Measurements from ENCODE around the gene SMIM45.
A peak's percentile ranks its signal among the peaks of the same experiment; 100 is the strongest.

The SMIM45 gene

GRCh38 chr22:41976961-41977566 lies 25.1 kb downstream of the SMIM45 start:
- WGBS, result 3% methylated on average over 46 of the region's 46 CpGs
- Histone ChIP-seq H3K4me1 (ENCODE audit: insufficient read depth) (peaks cover 1% of the 10 kb centered on the region), H3K36me3 (ENCODE audit: insufficient read depth) (no peaks in the 10 kb centered on the region), H3K4me3 (ENCODE audit: low read depth, low read length) (peak overlapping the region; percentile 57), H3K27ac (ENCODE audit: low read depth) (no peak overlapping the region)
- no peak for DNase-seq (ENCODE audit: extremely low spot score)

GRCh38 chr22:41978732-41979131 lies 26.8 kb downstream of the SMIM45 start:
- peaks cover 1% of the 10 kb centered on the region for H3K4me1 ChIP-seq (ENCODE audit: insufficient read depth)
- no peak overlapping the region for H3K4me3 ChIP-seq (ENCODE audit: low read depth, low read length)
- WGBS, result 100% methylated on average over 1 of the region's 1 CpG
- no peak for DNase-seq (ENCODE audit: extremely low spot score)
- no peak overlapping the region for H3K27ac ChIP-seq (ENCODE audit: low read depth)
- no peaks in the 10 kb centered on the region for H3K36me3 ChIP-seq (ENCODE audit: insufficient read depth)

DNA sequence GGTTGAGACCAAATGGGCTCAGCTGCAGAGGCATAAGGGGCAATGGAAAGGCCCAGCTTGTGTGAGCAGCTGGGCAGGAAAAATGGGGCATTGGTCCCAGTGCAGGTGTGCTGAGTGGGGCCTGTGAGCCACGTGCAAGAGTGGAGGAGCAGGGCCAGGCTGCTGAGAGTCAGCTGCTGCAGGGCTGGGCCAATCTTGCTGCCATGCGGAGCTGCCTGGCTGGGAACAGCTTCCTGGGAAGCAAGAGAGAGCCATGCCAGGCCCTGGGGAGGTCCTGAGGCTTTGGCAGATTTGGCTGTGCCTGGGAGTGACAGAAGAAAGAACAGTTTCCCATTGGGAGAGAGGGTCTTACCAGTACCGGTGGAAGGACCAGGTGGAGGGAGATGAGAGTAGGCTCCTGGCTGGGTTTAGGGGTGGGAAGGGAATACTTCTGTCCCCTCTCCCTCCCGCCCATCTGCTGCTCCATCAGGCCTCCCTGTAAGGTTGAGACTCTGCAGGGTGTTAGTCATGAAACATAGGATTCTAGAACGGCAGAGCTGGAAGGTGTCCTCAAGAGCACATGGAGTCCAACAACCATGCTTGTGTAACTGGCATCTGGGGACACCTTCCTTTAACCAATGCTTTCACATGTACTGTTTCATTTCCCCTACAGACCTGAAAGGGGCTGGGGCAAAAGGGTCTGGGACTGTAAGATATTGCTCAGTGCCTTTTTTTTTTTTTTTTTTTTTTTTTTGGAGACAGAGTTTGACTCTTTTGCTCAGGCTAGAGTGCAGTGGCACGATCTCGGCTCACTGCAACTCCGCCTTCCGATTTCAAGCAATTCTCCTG lies 27.7 kb downstream of the SMIM45 start:
- Histone ChIP-seq H3K27ac (ENCODE audit: low read depth) (no peak overlapping the region), H3K4me1 (ENCODE audit: insufficient read depth) (peaks cover 1% of the 10 kb centered on the region), H3K36me3 (ENCODE audit: insufficient read depth) (no peaks in the 10 kb centered on the region), H3K4me3 (ENCODE audit: low read depth, low read length) (no peak overlapping the region)
- WGBS, result 80% methylated on average over 9 of the region's 9 CpGs
- DNase-seq (ENCODE audit: extremely low spot score), result no peak

GRCh38 chr22:41982865-41983264 lies 30.9 kb downstream of the SMIM45 start:
- Histone ChIP-seq H3K36me3 (ENCODE audit: insufficient read depth) (no peaks in the 10 kb centered on the region), H3K4me3 (ENCODE audit: low read depth, low read length) (no peak overlapping the region), H3K27ac (ENCODE audit: low read depth) (no peak overlapping the region), H3K4me1 (ENCODE audit: insufficient read depth) (no peaks in the 10 kb centered on the region)
- WGBS, result 62% methylated on average over 5 of the region's 5 CpGs
- no peak for DNase-seq (ENCODE audit: extremely low spot score)

DNA sequence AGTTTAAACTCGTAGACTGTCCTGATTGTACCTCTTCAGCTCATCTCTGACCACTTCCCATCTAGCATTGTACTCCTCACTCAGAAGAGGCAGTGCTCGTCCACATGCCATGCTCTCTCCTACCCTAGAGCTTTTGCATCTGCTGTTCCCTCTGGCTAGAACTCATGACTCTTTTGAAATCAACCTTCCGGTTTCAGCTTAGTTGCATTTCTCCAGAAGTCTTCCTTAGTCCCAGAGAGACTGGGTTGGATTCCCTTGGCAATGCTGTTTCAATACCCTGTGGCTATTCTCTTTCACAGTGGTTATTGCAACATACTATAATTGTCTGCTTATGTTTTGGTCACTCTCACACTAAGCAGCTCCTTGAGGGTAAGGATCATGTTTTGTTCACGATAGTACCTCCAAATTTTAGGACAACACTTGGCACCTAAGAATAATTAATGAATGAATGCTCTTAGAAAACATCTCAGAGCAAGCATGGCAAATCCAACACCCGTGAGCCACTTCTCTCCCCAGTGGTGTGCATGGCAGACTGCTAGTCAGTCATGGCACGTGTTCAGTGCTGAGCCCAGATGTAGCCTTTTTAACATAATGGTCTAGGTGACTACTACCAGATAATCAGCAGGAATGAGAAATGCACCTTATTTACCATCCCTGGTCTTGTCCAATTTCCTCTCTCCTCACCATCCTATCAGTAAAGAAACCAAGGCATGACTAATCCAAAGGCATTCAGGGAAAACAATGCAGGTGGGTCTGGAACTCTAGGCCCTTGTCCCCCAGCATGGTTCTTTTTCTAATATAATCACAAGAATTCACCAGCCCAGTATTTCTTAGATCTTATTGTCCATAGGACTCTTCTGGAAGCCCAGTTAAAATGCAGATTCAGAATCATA lies 31.8 kb downstream of the SMIM45 start:
- no peak overlapping the region for H3K4me3 ChIP-seq (ENCODE audit: low read depth, low read length)
- no peak overlapping the region for H3K27ac ChIP-seq (ENCODE audit: low read depth)
- DNase-seq (ENCODE audit: extremely low spot score), result no peak
- WGBS, result 78% methylated on average over 6 of the region's 6 CpGs
- no peaks in the 10 kb centered on the region for H3K4me1 ChIP-seq (ENCODE audit: insufficient read depth)
- H3K36me3 ChIP-seq (ENCODE audit: insufficient read depth), result no peaks in the 10 kb centered on the region

DNA sequence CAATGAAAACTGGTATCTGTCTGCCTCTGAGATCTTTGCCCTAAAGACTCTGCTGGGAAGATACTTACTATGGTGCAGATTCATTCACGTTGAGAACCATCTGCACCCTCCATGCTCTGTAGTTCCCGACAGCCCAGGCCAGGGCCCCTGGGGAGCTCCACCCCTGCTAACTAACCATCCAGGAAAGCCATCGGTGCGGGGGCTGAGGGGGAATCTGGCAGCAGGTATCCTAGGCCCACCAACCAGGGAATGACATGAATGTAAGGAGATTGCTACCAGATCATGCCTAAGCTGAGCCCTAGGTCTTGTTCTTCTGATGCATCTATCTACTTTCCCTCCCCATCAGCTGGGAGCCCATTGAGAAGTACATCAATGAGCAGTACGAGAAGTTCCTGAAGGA lies 35.3 kb downstream of the SMIM45 start:
- no peak overlapping the region for H3K27ac ChIP-seq (ENCODE audit: low read depth)
- no peaks in the 10 kb centered on the region for H3K4me1 ChIP-seq (ENCODE audit: insufficient read depth)
- 92% methylated on average over 5 of the region's 5 CpGs for WGBS
- H3K36me3 ChIP-seq (ENCODE audit: insufficient read depth), result no peaks in the 10 kb centered on the region
- H3K4me3 ChIP-seq (ENCODE audit: low read depth, low read length), result no peak overlapping the region
- DNase-seq (ENCODE audit: extremely low spot score), result no peak

- no peak overlapping the region for H3K4me3 ChIP-seq (ENCODE audit: low read depth, low read length)
- no peak for DNase-seq (ENCODE audit: extremely low spot score)
- no peaks in the 10 kb centered on the region for H3K4me1 ChIP-seq (ENCODE audit: insufficient read depth)
- H3K36me3 ChIP-seq (ENCODE audit: insufficient read depth), result no peaks in the 10 kb centered on the region
- WGBS, result 60% methylated on average over 4 of the region's 4 CpGs
- H3K27ac ChIP-seq (ENCODE audit: low read depth), result no peak overlapping the region
Measured at GRCh38 chr22:41989246-41989645, 37.3 kb downstream of the SMIM45 start.

DNA sequence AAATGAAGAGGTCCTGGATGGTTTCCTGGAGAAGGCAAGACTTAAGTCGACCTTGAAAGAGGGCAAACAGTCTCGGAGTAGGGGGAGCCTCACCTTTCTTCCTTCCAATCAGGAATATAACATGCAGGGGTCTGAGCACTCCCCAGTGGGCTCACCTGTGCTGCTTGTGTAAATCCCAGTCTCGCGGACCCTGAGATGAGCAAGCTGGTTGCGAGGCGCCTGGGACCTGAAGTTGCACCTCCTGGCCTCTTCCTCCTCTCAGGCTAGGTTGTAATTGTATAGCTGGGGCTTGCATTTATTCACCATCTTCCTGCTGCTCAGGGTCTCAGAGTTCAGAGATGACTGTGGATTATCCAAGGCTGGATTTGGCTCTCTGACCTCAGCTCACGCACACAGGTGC lies 39.2 kb downstream of the SMIM45 start:
- 94% methylated on average over 7 of the region's 7 CpGs for WGBS
- no peak for DNase-seq (ENCODE audit: extremely low spot score)
- Histone ChIP-seq H3K4me1 (ENCODE audit: insufficient read depth) (no peaks in the 10 kb centered on the region), H3K4me3 (ENCODE audit: low read depth, low read length) (no peak overlapping the region), H3K27ac (ENCODE audit: low read depth) (no peak overlapping the region), H3K36me3 (ENCODE audit: insufficient read depth) (no peaks in the 10 kb centered on the region)

DNA sequence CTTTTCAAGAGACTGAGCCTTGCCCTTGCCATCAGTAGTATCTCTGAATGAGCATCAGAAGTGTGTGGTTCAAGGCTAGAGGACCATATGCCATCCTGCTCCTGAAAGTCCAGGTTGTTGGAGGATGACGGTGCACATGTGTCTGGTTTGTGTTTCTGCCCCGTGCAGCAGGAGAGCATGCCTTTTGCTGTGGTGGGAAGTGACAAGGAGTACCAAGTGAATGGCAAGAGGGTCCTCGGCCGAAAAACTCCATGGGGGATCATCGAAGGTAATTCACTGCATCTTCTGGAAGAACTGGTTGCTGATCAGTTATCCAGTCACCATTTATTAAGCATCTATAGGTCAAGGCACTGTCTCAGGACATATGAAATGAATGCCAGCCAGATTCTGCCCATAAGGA lies 40.5 kb downstream of the SMIM45 start:
- DNase-seq (ENCODE audit: extremely low spot score), result no peak
- Histone ChIP-seq H3K27ac (ENCODE audit: low read depth) (no peak overlapping the region), H3K36me3 (ENCODE audit: insufficient read depth) (no peaks in the 10 kb centered on the region), H3K4me1 (ENCODE audit: insufficient read depth) (no peaks in the 10 kb centered on the region), H3K4me3 (ENCODE audit: low read depth, low read length) (no peak overlapping the region)
- 93% methylated on average over 5 of the region's 5 CpGs for WGBS

DNA sequence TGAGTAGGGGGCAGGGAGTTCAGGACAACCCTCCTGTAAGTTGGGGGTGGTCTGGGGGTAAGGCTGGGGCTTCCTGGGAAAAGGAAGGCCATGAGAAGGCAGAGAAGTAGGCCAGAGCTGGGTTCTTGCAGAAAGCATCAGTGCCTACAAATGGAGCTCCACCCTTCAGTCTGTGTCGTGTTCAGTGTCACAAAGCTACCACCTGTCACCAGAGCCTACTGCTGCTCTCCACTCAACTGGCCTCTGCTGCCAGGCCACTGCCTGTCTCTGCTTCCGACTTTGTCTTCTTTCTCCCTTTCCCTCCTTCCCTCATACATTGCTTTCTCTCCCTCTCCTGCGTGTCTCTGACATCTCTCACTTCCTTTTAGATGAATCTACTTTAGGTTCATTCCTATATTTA lies 43.3 kb downstream of the SMIM45 start:
- Histone ChIP-seq H3K27ac (ENCODE audit: low read depth) (no peak overlapping the region), H3K36me3 (ENCODE audit: insufficient read depth) (no peaks in the 10 kb centered on the region), H3K4me3 (ENCODE audit: low read depth, low read length) (no peak overlapping the region), H3K4me1 (ENCODE audit: insufficient read depth) (no peaks in the 10 kb centered on the region)
- 66% methylated on average over 3 of the region's 3 CpGs for WGBS
- no peak for DNase-seq (ENCODE audit: extremely low spot score)

DNA sequence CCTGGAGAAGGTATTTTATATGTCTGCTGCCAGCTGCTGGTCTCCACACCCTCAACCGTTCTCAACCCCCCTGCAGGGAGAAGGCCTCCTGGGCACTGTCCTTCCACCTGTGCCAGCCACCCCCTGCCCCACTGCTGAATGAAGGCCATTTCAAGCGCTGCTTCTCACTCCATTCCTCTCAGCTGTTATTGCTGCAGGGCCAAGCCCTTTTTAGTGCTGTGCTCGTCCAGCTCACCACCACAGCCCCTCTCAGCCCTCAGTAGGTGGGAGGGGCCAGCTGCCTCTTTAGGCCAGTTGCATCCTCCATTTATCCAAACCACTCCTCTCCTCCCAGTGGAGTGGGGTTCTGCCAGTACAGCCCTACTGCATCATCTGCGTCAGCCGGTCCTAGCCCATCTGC lies 44.9 kb downstream of the SMIM45 start:
- Histone ChIP-seq H3K4me1 (ENCODE audit: insufficient read depth) (no peaks in the 10 kb centered on the region), H3K4me3 (ENCODE audit: low read depth, low read length) (no peak overlapping the region), H3K36me3 (ENCODE audit: insufficient read depth) (no peaks in the 10 kb centered on the region), H3K27ac (ENCODE audit: low read depth) (no peak overlapping the region)
- WGBS, result 79% methylated on average over 5 of the region's 5 CpGs
- no peak for DNase-seq (ENCODE audit: extremely low spot score)

- 32% methylated on average over 71 of the region's 71 CpGs for WGBS
- H3K27ac ChIP-seq (ENCODE audit: low read depth), result no peak within 1 kb of the TSS
- peak; percentile 23 for DNase-seq (ENCODE audit: extremely low spot score)
Measured at GRCh38 chr22:41998361-41999261, 46.7 kb downstream of the SMIM45 start, which contains the start of gene WBP2NL. Gene WBP2NL (plus strand): TSS chr22:41998788. CDS start chr22:41998819, 31 bp downstream.

GRCh38 chr22:42000466-42000865 lies 48.5 kb downstream of the SMIM45 start:
- H3K4me3 ChIP-seq (ENCODE audit: low read depth, low read length), result no peak overlapping the region
- WGBS, result 96% methylated on average over 8 of the region's 8 CpGs
- no peaks in the 10 kb centered on the region for H3K4me1 ChIP-seq (ENCODE audit: insufficient read depth)
- no peaks in the 10 kb centered on the region for H3K36me3 ChIP-seq (ENCODE audit: insufficient read depth)
- no peak overlapping the region for H3K27ac ChIP-seq (ENCODE audit: low read depth)
- no peak for DNase-seq (ENCODE audit: extremely low spot score)

More at GRCh38 chr22:41998361-41999261, 46.7 kb downstream of the SMIM45 start, which contains the start of gene WBP2NL:
- Histone ChIP-seq H3K36me3 (ENCODE audit: insufficient read depth) (no peaks in the 10 kb centered on the region), H3K4me1 (ENCODE audit: insufficient read depth) (no peaks in the 10 kb centered on the region), H3K4me3 (ENCODE audit: low read depth, low read length) (peak within 1 kb of the TSS; percentile 41)

Data from urinary bladder (tissue), 3 donors.